GM19397 (cell line): Measurements from ENCODE around the gene DNAJC1.
"Not testable (repeated sequence)": the region's sequence is repeated elsewhere in the genome, so short reads cannot be mapped to it uniquely, and the experiment has no call there.

Experiments used
- ATAC-seq: cut with Tn5 transposase; IDR thresholded peaks from one replicate; pipeline ENCODE4 v1.9.1; 2021; ENCODE audit warnings: mild to moderate bottlenecking, moderate library complexity; ENCODE audit not compliant: unreplicated experiment

The DNAJC1 gene

DNA sequence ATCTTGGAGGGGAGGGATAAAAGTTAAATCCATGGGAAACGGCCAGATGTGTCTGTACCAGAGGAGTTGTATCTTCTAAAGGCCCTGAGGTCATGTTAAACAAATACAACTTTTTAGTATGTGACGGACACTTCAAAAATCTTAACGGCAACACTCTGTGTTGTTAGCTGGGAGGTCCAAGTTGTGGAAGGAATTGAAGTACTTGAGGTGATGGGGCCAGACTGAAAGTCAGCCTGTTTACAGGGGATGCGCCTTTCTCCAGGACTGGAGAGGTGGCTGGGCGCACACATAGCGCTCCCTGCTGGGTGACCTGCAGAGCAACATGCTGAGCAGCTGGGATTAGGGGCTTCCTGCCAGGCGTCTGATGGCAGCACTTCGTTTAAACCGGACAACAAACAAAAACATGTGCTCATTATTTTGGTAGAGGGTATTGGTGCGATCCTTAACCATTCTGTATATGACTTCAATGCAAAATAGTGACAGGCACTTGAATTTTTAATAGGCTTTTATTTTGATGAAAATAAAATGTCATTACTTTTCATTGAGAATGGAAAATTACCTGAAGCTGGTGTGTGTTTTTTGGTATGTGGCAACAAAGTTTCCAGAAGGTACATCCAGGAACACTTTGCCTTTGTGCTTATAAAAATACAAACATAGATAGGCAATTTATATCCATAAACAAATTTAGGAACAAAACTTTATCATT, 271.3 kb downstream of the DNAJC1 start:
- ATAC-seq, result peak; percentile 83

DNA sequence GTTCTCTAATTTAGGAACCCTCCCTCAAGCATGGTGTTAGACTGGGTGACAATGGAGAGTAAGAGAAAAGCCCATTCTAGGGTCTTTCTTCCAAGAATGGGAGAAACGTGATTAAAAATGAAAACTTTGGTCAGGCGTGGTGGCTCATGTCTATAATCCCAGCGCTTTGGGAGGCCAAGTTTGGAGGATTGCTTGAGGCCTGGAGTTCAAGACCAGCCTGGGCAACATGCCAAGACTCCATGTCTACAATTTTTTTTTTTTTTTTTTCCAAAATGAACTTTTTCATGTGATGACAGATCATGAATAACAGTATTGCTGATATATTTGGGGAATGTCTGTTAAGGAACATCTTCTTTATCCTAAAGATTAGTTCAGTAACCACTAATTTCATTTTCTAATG, 274.9 kb downstream of the DNAJC1 start:
- ATAC-seq, result no peak

DNA sequence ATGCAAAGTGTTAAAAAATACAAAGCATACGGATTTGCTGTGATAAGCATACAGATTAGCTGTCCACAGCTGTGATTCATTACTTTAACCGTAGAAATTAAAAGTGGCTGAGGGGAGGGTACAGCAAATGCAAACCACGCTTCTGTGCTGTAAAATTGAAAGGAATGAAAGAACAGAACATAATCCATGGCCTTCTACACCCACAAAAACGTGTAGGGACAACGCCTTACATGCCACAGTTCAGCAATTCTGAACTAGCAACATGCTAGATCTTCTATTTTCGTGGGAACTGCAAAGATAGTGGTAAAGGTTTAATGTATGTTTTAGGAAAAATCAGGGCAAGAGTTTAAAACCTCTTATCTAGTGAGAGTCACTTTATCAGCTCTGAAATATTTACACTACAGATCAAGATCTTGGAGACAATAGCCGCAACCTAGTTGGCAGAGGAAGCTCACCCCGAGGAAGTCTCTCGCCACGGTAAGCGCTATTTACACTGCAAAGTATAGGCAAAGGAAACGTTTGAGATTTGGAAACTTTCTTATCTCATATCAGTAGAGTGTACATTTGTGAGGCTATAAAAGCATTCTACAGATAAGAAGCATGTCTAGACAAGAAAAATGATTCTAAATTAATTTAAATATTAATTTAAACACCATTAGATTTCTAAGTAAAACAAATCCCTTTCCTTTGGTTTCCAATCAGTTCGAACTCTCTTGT, 275.9 kb downstream of the DNAJC1 start:
- no peak for ATAC-seq

DNA sequence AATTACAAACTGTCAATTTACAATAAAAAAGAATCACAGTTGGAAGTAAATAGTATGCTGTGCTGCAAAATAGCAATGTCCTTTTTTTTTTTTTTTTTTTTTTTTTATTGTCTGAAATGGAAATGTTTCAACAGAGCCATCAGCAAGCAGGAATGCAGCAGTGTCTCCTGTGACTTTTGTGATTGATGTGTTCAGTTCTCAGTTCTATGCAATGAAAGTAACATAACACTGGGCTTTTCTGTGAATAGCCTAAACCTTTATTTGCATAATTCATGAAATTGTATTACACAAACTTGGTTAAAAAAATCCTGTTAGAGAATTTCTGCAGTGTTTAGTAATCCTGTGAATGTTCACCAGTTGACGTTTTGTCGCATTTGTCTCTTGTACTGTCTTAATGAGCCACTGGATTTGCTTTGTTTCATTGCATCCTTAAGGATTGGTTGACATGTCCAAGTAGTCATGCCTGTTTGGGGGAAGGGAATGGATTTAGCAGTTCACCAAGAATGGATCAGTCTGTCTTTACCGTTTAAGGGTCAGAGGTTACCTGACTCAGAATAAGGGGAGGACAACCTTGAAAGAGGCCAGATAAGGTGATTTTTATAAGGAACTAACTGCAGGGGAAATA, 276.8 kb downstream of the DNAJC1 start:
- no peak for ATAC-seq

DNA sequence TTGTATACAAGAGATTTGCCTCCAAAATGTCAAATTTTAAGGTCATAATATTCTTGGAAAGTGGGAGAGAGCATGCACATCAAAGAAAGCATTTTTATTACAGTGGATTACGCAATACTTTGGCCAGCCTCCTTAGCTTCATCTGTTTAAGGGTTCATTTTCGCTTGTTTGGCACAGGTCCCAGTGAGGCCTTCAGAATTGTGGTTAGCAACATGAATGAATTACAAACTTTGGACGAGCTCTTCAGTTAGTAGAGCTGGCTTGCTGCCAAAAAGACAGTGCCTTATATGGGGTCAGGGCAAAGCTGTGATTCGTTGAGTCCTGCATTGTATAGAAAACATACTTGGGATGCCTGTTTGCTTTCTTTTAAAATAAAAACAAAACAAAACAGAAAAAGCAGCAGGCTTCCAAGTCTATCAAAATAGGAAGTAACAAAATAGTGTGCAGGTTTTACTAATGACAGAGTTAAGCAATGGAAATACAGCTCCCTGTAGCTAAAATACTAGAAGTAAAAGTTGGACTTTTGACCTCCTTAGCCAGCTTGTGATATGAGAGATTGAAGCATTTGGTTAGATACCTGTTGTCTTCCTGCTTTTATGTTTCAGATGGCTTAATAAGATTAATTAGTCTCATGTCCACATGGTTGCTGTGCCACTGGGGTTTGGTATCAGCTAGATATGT, 278.7 kb downstream of the DNAJC1 start:
- peak; percentile 98 for ATAC-seq

DNA sequence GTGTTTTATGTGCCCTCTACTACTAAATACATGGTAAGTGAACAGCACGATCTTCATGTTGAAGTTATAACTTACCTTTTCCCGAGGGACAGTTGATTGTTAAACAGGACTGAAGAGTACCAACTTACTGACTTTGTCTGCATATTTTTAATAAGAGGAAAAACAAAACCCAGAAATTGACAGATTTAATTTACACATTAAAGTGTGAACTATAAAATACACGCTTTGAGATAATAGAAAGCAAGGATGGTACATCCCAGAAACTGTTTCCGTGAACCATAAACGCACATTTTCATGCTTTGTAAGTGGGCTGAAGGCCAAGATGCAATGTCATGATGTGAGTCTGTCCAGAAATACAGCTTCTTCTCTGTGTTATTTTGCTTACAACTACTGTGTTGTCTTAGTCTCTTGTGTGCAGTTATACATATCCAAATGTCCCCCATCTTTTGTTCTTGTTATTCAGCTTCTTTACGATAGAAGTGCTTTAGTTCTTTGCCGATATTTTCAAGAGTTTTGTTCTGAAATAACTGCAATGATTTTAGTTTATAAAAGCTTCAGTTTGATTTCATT, 279.4 kb downstream of the DNAJC1 start:
- ATAC-seq, result no peak

DNA sequence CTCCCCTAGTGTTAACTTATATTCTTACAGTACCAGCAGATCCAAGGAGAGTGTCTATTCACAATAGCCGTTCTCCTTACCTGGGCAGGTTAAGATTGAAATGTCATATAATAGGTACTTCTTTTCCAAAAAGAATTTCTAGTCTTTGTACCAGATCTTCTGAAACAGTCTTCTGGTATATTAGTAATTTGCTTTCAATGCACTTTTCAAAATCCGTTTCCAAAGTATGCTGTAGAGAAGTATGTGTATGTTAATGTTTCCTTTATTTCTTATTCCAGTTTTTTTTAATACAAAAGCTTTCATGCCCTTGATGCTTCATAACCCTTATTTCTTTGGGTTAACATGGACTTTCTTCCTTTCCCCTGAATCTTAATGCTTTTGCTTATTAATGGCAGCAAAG, 281.3 kb downstream of the DNAJC1 start:
- no peak for ATAC-seq

DNA sequence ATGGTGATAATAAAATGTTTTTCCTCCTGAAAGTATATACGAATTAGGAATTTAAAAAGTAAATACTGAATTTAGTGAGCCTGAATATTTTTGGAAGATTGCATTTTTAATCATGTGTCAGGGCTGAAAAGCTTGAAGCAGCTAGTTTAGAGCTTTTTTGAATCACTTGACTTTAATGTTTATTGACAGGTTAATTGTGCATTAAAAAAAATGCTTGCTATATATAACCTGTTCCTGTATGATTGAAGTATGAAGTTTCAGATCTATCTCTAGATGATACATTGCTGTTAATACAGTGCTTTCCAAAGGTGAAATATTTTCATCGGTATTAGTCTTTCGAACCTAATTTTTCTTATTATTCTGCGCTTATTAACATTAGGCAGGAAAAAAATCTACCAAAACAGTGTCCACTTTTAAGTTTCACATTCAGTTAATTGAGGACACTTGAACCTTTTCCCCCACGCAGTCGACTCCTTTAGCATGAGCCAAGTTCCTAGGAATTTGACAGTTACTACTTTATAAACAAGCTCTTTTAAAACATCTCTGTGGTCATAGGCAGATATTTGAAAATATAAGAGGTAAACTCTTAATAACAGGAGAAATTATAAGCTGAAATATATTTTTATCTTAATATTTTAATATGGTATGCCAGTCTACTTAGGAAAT, 282.4 kb downstream of the DNAJC1 start:
- no peak for ATAC-seq

DNA sequence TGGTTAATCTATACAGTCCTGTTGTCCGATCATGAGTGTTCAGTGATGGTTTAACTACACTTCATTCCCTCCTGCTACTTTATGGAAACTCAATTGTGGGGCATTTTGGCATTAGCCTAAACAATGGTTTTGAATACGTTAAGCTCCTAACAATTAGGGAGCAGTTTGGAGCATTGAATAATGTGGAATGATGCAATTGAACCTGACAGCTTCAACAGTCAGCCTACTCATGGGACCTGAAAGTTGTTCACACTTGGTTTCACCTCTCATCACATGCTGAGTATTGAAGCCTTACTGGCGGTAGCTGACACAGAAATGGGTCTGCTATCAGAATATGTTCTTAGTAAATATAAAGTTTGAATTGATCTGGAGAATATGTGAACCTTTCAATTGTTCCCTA, 283.4 kb downstream of the DNAJC1 start:
- ATAC-seq, result no peak

DNA sequence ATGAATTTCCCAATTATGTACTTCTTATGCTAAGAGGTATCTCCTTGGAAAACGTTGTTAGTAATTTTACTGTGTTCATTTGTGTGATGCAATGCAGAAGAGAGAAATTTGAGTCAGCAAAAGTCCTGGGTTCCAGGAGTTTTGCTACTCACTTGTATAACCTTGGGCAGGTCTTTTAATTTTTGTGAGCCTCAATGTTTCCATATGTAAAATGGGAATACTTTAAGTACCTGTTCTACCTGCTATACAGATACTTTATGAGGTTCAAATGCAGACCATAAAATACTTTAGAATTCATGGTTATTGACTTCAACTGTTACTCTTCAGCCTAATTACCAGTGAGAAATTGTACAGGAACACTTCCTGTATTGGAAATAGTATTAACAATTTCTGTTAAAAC, 284.0 kb downstream of the DNAJC1 start:
- ATAC-seq, result no peak

DNA sequence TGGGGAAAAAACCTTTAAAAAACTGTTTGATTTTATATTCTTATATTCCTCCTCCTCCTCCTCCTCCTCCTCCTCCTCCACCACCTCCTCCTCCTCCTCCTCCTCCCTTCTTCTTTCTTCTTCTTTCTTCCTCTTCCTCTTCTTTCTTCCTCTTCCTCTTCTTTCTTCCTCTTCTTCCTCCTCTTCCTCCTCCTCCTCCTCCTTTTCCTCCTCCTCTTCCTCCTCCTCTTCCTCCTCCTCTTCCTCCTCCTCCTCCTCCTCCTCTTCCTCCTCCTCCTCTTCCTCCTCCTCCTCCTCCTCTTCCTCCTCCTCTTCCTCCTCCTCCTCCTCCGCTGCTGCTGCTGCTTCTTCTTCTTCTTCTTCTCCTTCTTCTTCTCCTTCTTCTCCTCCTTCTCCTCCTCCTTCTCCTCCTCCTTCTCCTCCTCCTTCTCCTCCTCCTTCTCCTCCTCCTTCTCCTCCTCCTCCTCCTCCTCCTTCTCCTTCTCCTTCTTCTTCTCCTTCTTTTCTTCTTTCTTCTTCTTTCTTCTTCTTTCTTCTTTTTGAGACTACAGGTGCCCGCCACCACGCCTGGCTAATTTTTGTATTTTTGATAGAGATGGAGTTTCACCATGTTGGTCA, 286.0 kb downstream of the DNAJC1 start:
- ATAC-seq, result not testable (repeated sequence)

DNA sequence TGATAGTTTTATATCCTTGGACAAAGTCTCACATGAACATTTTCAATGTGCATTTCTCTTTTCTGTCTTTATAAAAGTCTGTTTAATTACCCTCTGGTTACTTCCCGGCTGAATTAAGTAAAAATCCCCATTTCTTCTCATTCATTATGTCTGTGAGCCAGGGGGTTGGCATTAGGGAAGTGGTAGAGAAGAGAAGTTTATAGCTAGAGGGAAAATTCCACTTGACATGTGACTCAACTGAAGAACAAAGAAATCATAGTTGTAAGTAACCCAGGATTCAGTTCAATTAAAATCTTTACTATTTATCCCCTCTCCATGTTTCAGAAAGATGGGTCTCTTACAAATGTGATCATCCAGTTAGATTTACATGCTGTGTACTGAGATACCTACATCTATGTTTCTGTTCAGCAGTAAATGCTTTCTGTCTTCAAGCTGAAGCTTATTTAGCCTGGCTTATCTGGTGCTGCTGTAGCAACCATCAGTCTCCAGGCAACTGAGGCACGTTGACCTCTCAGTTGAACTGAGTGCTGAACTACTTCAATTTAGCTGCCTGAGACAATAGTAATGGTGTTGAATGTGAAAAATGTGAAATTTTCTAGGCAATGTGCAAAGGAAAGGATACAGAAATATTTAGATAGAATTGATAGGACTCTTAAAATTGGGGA, 287.9 kb downstream of the DNAJC1 start:
- ATAC-seq, result no peak

DNA sequence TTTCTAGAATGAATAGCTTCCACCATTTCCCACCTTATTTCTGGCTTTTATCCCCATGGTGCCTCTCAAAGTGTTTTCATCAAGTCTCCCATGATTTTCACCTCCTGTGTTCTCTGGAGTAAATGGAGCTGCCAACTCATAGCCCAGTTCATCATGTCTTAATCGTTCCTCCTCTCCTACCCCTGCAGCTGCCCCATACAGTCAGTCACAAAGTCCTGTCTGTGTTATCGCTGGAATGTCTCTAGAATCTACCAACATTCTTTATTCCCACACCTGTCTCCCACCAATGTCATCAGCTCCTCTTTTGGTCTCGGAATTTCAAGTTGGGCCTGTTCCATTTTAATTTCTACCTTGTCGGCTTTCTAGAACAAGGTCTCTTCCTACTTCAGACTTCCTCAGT, 290.6 kb downstream of the DNAJC1 start:
- no peak for ATAC-seq

DNA sequence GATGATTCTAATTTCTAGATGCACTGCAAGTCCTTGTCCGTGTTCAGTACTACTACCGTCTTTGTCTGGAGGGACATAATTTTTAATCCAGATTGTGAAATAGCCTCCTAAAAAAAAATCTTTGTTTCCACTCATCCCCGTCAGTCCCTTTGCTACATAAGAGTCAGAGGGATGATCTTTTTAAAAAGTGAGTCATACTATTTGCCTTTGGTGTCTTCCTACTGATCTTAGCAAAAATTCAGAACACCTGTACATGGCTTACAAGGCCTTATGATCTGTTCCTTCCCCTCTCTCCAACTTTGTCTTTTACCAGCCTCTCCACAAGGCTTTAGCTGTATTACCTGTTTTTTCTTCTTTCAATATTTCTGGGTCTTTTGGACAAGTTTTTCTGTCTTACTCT, 296.0 kb downstream of the DNAJC1 start:
- ATAC-seq, result no peak
